Brain microvascular endothelial cell (primary cell): ENCODE results near the gene NUP62.
A peak's percentile ranks its signal among the peaks of the same experiment; 100 is the strongest.

Experiments used
- DNase-seq: peaks from one replicate; pipeline ENCODE4 v3.0.0-alpha.2; 2020
- H3K27ac ChIP-seq: fragments of 250-450 bp; sonication (Bioruptor Pico); 2 replicates; pipeline ENCODE4 v1.5.1; 2020; ENCODE audit warnings: mild to moderate bottlenecking, moderate library complexity
- H3K27me3 ChIP-seq: fragments of 250-450 bp; sonication (Bioruptor Pico); replicated peaks from 2 replicates; pipeline ENCODE4 v1.5.1; 2020; ENCODE audit warnings: mild to moderate bottlenecking
- H3K36me3 ChIP-seq: fragments of 250-450 bp; sonication (Bioruptor Pico); replicated peaks from 2 replicates; pipeline ENCODE4 v1.5.1; 2020; ENCODE audit warnings: mild to moderate bottlenecking
- H3K4me3 ChIP-seq: 2 replicates; pipeline ENCODE4 v1.5.1; 2011; ENCODE audit warnings: low read depth, mild to moderate bottlenecking, control low read depth, low read length, moderate library complexity
- in situ Hi-C: cut with HindIII; loops from 2 replicates; pipeline ENCODE4 v1.10.0; 2017; ENCODE audit warnings: low sequenced_read_pairs, low pct_ligation_motif_present
- TF ChIP-seq, protein P1 (sequence below): IDR thresholded peaks from 2 replicates; pipeline ENCODE4 v1.5.1; 2011; ENCODE audit warnings: low read depth, mild to moderate bottlenecking, moderate library complexity, low read length, control low read depth, inconsistent platforms; ENCODE audit errors: missing control alignments

NUP62 gene

DNA sequence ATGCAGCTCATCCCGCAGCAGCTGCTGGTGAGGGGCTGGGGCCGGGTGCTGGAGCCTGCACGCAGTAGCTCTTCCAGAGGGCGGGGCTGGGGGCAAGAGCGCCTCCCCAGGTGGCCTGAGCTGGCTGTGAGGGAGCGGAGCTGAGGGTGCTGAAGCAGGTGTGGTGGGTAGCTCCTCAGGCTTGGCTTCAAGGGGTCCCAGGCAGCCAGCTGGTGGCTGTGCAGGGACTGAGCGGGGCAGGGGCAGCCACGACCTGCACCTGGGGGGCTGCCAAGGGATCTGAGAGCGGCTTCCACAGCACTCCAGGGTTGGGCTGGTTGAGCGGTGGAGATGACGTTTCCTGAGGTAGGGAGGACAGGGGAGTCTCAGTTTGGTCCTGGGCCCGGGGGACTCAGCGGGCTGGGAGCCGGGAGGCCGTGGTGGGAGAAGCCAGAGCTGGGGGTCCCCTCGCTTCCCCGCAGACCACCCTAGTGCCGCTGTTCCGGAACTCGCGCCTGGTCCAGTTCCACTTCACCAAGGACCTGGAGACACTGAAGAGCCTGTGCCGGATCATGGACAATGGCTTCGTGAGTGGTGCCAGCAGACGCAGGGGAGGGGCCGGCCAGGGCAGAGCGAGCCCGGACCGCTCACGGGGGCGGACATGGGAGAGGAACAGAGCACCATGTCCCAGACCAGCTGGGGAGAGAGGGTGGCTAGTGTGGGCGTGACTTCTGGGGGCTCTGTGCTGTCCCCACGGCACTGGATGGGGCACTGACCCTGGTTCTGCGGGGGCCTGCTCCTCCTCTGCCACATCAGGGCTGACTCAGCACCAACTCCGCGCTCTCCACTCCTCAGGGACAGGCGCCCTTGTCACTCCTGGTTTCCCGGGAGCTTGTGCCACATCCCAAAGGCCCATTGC, 71.0 kb downstream of the NUP62 start:
- no peak for DNase-seq
- H3K27me3 ChIP-seq = no peaks in the 10 kb centered on the region
- TF ChIP-seq, protein P1, sequence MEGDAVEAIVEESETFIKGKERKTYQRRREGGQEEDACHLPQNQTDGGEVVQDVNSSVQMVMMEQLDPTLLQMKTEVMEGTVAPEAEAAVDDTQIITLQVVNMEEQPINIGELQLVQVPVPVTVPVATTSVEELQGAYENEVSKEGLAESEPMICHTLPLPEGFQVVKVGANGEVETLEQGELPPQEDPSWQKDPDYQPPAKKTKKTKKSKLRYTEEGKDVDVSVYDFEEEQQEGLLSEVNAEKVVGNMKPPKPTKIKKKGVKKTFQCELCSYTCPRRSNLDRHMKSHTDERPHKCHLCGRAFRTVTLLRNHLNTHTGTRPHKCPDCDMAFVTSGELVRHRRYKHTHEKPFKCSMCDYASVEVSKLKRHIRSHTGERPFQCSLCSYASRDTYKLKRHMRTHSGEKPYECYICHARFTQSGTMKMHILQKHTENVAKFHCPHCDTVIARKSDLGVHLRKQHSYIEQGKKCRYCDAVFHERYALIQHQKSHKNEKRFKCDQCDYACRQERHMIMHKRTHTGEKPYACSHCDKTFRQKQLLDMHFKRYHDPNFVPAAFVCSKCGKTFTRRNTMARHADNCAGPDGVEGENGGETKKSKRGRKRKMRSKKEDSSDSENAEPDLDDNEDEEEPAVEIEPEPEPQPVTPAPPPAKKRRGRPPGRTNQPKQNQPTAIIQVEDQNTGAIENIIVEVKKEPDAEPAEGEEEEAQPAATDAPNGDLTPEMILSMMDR = no peak
- peaks cover 68% of the 10 kb centered on the region for H3K36me3 ChIP-seq
- peak overlapping the region; percentile 58 for H3K27ac ChIP-seq
- in situ Hi-C loops = no loop called here
- no peak overlapping the region for H3K4me3 ChIP-seq

DNA sequence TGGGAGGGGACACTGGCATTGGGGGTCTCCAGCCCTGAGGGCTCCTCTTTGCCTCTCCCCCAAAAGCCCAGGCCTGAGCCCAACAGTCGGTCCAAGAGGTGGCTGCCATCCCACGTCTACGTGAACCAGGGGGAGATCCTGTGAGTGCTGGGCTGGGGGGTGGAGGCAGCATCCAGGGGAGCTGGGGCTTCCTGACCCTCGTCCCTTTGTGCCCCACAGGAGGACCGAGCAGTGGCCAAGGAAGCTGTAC, 71.5 kb downstream of the NUP62 start:
- Histone ChIP-seq H3K27me3 (no peaks in the 10 kb centered on the region), H3K36me3 (peaks cover 64% of the 10 kb centered on the region), H3K27ac (no peak overlapping the region), H3K4me3 (no peak overlapping the region)
- DNase-seq = no peak
- in situ Hi-C loops = no loop called here
- TF ChIP-seq, protein P1 = no peak

DNA sequence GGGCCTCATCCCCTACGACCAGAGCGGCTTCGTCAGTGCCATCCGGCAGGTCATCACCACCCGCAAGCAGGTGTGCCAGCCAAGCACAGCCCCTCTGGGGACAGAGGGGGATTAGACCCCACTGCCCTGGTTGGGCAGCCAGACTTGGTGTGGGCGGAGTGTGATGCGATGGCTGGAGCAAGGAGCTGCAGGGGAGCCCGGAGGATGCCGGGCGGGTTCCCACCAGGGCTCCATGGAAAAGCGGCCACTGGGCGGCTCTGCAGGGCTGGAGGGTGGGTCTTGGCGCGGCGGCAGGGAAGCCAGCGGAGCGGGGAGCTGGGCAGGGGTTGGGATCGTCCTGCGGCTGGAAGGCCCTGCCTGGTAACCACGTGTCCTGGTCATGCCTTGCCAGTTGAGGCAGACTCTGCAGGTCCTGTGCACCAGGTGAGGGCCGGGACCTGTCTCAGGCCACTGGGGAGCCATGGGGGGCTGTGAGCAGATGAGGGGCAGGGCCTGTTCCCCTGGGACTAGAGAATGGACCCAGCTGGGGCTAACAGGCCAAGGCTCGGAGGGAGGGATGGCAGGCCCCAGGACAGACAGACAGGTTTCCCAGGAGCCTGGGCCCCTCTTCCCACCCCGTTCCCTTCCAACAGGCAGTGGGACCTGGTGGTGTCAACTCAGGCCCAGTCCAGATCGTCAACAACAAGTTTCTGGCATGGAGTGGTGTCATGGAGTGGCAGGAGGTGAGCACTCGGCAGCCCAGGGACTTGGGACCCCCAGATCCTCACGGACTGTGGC, 72.1 kb downstream of the NUP62 start:
- DNase-seq = no peak
- Histone ChIP-seq H3K27me3 (no peaks in the 10 kb centered on the region), H3K27ac (no peak overlapping the region), H3K36me3 (peaks cover 64% of the 10 kb centered on the region), H3K4me3 (no peak overlapping the region)
- TF ChIP-seq, protein P1 = no peak
- in situ Hi-C loops = no loop called here
